Kasumi-1 (cell line): Measurements from ENCODE around the gene SAMD3.
"Not testable (repeated sequence)": the region's sequence is repeated elsewhere in the genome, so short reads cannot be mapped to it uniquely, and the experiment has no call there.

Source experiments
- DNase-seq, 2 experiments: peaks; one replicate each; lab custom pipeline; 2025; lab: John Stamatoyannopoulos, UW

The SAMD3 gene

DNA sequence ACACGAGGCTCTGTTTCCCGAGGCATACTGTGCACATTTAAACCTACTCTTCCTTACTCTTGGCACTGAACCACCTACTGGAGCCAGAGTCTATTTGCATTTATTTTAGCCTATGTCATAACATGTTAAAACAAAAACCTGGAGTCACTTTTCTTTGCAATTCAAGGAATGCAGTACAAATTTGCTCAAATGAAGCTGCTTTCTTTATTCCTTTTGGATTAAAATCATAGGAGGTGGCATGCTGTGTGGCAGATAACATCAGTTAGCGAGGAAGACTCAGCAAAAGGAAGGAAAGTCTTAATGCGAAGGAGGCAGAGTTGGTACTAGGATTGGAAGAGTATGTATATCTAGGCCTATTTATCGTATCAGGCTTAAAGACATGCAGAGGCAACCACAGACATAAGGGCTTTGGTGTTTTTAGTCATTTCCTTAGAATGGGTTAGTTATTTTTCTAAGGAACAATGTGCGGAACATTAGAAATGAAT, 92.9 kb downstream of the SAMD3 start:
- DNase-seq: no peak

DNA sequence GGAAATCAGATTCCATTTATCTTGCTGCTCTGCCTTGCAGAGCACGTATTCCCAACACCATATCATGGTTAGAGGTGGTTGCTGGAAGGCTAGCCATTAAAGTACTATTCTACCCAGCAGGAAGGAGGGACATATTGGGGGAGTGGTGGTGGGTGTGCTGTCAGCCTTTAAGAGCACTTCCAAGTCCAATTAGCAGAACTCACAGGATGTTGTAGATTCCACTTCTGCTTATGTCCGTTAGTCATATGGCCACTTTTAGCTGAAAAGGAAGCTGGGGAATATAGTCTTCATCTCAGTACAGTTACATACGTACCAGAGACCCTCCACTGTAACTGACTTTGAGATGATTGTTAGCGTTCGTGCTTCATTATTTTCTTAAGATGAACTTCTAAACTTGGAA, 94.4 kb downstream of the SAMD3 start:
- peak; percentile 20 to 42 for DNase-seq

DNA sequence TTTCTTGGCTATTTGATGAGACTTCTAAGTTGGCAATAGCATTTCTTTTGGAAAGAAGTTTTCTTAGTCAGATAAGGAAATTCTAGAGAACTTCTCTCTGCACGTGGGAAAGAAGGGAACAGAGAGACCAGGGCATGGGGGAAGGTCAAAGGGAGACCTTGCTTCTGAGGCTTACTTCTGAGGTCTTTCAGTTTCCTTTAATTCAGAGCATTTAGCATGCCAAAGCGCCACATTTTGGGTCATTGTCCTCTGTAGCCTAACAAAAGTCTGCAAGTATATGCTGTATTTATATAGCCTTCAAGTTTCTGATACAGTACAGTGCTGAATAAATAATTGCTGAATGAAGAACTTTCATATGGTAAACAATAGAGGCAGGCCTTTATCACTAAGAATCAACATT, 95.6 kb downstream of the SAMD3 start:
- DNase-seq: no peak

DNA sequence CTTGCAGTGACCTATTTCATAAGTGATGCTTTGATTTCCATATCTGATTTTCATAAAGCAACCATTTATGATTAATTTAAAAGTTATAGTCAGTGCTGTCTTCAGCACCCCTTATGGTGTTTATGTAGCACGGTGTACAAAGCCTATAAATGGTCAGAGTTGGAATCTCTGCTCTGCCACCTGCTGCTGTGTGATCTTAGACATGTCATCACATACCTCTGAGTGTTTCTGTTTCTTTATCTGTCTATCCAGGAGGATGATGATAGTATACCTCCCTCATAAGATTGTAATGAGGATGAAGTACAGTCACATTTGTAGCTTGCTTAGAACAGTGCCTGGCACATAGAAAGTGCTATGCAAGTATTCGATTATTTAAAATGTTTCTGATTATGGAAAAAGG, 100.5 kb downstream of the SAMD3 start:
- DNase-seq: no peak

DNA sequence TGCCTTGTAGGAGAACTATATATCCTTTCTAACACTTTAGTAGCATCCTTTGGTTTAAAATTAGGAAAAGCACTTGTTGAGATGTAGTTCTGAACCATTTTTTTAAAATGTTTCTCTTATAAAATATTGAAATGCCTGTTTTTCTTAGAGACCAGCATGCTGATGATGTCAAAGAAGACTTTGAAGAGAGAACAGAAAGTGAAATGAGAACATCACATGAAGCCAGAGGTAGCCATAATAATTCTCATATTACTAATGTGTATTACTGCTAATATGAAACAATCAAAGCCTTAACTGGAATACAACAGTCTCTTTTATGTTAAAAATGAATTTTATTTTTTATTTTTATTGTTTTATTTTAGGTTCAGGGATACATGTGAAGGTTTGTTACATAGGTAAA, 102.0 kb downstream of the SAMD3 start:
- no peak for DNase-seq

DNA sequence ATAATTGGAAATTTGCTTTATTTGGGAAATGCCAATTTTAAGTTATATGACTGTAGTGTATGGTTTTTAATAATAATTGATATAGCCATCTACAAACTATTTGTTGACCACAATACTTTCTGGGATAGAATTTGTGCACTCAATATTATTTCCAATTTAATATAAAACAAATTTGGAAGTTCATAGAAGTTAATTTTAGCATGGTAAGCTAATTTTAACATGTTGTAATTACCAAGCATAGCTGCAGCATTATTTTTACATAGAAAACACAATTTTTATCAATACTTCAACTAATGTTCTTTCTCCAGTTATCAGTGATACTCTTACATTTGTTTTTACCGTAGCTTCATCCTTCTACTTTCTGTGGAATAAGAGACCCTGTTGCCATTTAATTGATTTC, 103.5 kb downstream of the SAMD3 start:
- no peak for DNase-seq

DNA sequence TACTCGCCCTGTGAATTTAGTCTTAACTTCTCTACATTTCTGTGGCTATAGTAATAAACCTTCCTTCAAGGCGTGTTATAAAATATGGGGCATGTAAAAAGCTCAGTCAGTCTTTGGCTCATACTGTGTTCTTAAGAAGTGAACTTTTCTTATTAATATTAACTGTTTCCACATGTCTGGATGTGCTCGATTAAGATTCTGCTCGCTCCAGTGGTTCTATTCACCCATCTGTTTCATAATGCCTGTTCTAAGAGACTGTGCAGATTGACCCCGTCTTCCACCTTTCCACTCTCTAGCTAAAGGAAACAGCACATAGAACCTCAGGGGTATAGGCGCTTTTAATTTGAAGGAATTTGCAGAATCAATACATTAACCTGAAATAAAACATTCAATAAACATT, 104.5 kb downstream of the SAMD3 start:
- DNase-seq: no peak

DNA sequence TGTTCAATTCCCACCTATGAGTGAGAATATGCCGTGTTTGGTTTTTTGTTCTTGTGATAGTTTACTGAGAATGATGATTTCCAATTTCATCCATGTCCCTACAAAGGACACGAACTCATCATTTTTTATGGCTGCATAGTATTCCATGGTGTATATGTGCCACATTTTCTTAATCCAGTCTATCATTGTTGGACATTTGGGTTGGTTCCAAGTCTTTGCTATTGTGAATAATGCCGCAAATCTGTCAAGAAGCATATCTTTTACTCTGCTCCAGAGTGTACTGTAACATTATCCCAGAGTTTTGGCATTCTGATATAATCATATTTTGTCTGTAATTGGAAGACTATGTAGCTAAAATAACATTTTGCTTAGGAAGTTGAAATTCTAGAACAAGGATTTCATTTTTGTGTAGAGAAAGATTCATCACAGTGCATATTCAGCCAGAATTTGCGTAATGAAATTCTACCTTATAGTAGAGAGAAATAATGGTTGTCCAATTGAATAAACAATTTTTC, 105.5 kb downstream of the SAMD3 start:
- not testable (repeated sequence) for DNase-seq

DNA sequence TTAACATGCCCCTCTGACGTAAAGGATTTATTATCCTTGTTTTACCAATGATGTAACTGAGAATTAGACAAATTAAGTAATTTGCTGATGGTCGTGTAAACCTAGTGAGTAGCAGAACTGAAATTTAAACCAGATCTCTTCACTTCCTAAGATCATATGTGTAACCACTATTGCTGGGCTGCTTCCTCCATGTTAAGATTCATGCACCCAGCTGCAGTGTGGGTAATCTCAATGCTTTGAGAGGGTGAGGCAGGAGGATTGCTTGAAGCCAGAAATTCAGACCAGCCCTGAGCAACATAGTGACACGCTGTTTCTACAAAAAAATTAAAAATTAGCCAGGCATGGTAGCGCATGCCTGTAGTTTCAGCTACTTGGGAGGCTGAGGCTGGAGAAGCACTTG, 106.5 kb downstream of the SAMD3 start:
- DNase-seq: no peak

DNA sequence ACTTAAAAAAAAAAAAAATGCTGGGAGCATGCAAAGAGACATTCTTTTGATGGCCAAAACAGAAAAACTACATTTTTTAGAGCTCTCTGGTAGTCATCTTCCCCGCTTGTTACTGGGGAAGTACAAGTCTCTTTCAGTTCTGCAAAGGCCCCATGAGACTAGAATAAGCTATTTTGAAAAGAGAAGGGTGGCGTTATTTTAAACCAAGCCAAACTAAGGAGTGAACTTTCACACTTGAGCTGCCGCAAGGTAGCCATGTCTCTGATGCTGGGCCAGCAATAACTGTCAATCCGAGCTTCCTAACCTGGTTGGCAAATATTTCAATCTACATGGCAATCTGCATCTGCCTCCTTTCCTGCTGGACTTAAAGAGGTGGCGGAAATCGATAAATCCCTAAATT, 107.7 kb downstream of the SAMD3 start:
- DNase-seq: no peak

DNA sequence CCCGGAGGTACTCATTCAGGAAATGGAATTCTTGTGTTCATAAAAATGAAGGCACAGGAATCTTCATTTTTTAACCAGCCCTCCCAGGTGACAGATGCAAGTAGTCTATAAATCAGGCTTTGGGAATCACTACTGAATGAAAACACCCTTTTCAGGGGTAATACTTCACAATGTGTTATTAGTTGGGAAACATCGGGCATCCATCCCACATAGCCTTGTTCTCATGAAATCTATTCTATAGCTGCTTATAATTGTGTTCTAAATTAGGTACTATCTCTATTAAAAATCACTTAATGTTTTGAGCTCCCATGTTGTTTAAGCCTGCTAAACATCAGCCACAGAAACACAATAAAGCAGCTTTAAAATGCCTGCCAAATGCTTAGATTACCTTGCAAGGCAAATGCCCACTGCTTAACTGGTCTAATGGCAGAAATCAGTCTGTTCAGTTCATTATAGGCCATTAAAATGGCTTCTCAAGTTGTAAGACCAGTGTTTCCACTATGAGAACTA, 109.5 kb downstream of the SAMD3 start:
- no peak for DNase-seq

DNA sequence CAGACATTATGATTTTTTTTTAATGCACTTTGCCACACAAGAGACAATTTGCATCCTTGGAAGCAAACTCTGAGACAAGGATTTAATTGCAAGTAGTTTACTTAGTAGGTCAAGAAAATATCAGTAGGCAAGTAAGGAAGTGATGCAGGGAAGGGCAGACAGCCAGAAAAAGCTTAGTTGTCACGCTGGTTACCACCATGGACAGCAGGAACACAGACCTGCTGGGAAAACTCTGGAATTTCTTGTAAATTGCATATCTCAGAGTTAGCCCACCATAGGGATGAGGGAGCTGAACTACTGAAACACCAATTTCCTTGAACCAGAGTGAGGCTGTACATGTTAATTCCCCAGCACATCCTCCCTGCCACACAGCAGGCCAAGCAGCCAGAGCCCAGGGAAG, 111.7 kb downstream of the SAMD3 start:
- DNase-seq: no peak

DNA sequence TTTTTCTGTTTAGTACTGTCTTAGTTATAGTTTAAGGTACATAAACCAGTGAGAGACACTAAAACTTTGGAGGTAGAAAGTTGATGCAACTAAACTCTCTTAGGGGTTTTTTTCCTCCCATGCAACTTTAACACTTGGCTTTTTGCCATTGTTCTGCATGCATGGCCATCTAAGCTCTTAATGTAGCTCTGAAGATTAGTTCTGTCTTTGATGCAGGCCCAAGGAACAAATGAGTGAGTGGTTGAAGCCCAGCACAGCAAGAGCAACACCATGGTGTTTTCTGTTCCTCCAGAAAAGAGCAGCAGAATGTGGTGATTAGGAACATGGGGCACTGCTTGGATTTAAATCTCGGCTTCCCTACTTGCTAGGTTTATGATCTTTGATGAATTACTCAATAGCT, 115.0 kb downstream of the SAMD3 start:
- DNase-seq: no peak

DNA sequence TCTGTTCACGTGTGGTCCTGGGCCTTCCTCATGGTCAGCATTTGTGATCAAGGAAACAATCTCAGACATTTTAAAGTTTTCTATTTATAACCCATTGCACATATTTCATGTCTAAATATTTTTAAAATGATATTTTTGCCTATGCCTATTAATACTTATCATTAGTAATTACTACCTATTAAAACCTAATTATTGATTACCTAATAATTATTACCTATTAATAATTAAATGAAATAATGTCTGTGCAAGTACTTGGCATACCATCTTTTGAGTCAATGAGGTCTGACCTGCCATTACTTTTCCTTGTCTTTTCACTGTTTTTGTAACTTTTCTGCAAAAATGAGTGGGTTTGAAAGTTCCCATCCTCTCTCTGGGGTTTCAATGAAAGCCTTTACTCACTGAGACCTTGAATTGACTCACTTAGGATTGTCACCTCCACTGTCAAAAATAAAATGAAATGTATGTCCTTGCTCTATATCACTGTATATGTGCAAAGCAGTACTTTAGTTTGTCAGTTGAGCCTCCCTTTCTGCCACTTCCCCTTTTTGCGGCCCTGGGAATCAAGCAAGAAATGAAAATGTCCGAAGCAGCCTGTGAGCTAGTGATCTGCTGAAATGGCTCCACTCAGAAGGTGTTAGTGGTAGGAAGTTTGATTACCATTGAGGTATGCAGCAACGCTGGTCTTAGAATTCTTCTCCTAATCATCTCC, 116.6 kb downstream of the SAMD3 start:
- DNase-seq: peak; percentile 76 to 83

DNA sequence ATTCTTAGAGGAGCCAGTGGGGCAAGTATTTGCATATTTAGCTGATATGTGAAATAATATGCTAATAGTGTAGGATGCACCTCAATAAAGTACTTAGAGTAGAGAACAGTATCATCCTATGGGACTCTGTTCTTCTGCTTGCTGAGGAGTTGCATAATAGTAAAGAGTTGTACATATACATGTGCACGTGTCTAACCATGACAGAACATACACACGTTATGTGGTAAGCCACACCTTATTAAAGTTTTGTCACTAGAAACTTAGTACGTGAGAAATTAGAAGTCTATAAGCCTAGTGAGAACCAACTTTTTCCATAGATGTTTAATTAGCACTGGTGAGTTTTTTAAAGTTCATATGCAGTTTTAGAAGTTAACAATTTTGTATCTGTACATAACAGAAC, 123.6 kb downstream of the SAMD3 start:
- DNase-seq: no peak

DNA sequence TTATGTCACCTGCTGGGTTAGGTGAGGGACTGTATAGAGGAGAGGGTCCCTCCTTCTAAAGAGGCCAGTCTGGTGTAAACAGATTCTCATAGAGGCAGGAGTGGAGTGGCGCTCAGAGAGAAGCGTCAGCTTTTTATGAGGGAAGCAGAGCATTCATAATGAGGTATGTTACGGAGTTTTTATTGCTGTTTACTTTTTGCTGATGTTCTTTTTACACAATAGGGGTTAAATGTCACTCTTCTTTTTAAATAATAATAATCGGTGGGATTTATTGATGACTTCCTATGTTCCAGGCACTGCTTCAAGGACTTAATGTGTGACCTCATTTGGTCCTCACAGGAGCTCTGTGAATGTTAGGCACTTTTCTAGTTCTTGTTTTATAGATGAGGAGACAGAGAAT, 124.4 kb downstream of the SAMD3 start:
- no peak for DNase-seq
